ENCODE data around the gene PGF.

DNA sequence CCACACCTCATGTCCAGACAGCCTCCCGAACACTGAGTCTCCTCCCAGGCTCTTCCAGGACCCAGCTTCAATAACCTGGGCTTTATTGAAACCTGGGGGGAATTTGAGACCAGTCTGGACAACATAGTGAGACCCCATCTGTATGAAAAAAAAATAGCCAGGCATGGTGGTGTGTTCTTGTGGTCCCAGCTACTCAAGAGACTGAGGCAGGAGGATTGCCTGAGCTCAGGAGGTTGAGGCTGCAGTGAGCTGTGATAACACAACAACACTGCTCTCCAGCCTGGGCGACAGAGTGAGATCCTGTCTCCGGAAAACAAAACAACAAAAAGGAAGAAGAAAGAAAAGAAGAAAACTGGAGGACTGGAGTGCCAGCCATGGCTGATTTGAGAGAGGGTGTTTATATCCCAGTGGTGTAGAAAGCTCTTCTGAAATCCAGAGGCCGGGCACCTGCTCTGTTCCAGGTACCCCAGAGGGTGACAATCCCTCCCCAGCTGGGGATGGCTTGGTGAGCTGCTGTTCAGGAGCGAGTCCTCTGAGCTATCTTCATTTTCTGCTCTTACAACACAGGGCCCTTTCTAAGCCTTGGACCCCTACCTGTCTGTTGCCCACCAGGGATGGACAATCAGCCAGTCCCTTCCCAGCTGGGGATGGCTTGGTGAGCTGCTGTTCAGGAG lies 6.0 kb upstream of the PGF start:
- TF ChIP-seq ZNF350 (tag by site-specific recombination; IDR thresholded peaks at IDR 0.05) (no peak), ZNF76 (tag by site-specific recombination; IDR thresholded peaks at IDR 0.05; ENCODE audit: borderline replicate concordance, low read depth) (no peak), YY1 (tag by site-specific recombination; IDR thresholded peaks at IDR 0.05) (no peak)
